HT1080 (cell line): ENCODE data around the gene PRKG1. TPM values are rescaled to one million over a fixed set of nuclear protein-coding genes. Genes with fewer than 3 reads are reported as not detected.
"Not testable (repeated sequence)": the region's sequence is repeated elsewhere in the genome, so short reads cannot be mapped to it uniquely, and the experiment has no call there.

Experiments
- DNase-seq: peaks from one replicate; pipeline ENCODE4 v3.0.0-alpha.2; 2015; ENCODE audit warnings: low read depth
- total RNA-seq: library from RNA; depleted of rRNA; stranded (reverse); fragments of >200 nt; shearing (Covaris generic); gene quantifications from 2 replicates; pipeline ENCODE4 v1.2.3, GENCODE V29; 2014

The PRKG1 gene
- total RNA-seq, 1 experiment from 2014 or later = 3.9 TPM

- not testable (repeated sequence) for DNase-seq
These were observed 193.8 kb downstream of the PRKG1 start for GRCh38 chr10:51267980-51268570.

GRCh38 chr10:51269821-51270220 is 195.5 kb downstream of the PRKG1 start:
- peak; percentile 32 for DNase-seq

- DNase-seq = no peak
These were observed 196.7 kb downstream of the PRKG1 start for GRCh38 chr10:51270936-51271530.

GRCh38 chr10:51272099-51272498 is 197.8 kb downstream of the PRKG1 start:
- not testable (repeated sequence) for DNase-seq

GRCh38 chr10:51272555-51272954 is 198.3 kb downstream of the PRKG1 start:
- no peak for DNase-seq

GRCh38 chr10:51273574-51273973 is 199.3 kb downstream of the PRKG1 start:
- no peak for DNase-seq

- not testable (repeated sequence) for DNase-seq
These were observed 201.8 kb downstream of the PRKG1 start for GRCh38 chr10:51276097-51276496.

- not testable (repeated sequence) for DNase-seq
These were observed 207.1 kb downstream of the PRKG1 start for GRCh38 chr10:51281387-51281786.

- no peak for DNase-seq
These were observed 211.3 kb downstream of the PRKG1 start for GRCh38 chr10:51285601-51286000.

GRCh38 chr10:51288511-51288910 is 214.2 kb downstream of the PRKG1 start:
- no peak for DNase-seq

GRCh38 chr10:51289519-51289918 is 215.2 kb downstream of the PRKG1 start:
- no peak for DNase-seq

GRCh38 chr10:51291961-51292360 is 217.7 kb downstream of the PRKG1 start:
- DNase-seq = no peak

- DNase-seq = peak; percentile 44
These were observed 223.2 kb downstream of the PRKG1 start for GRCh38 chr10:51297438-51297837.

- no peak for DNase-seq
These were observed 226.5 kb downstream of the PRKG1 start for GRCh38 chr10:51300617-51301304.

- DNase-seq = peak; percentile 51
These were observed 227.4 kb downstream of the PRKG1 start for GRCh38 chr10:51301644-51302043.

- no peak for DNase-seq
These were observed 228.0 kb downstream of the PRKG1 start for GRCh38 chr10:51302316-51302715.

- no peak for DNase-seq
These were observed 233.8 kb downstream of the PRKG1 start for GRCh38 chr10:51308116-51308515.

GRCh38 chr10:51311228-51311627 is 236.9 kb downstream of the PRKG1 start:
- peak; percentile 41 for DNase-seq

- DNase-seq = no peak
These were observed 238.5 kb downstream of the PRKG1 start for GRCh38 chr10:51312817-51313216.

- no peak for DNase-seq
These were observed 239.0 kb downstream of the PRKG1 start for GRCh38 chr10:51313251-51313650.

- DNase-seq = no peak
These were observed 239.6 kb downstream of the PRKG1 start for GRCh38 chr10:51313773-51314478.

GRCh38 chr10:51314481-51314880 is 240.2 kb downstream of the PRKG1 start:
- no peak for DNase-seq
